Measurements from ENCODE around the gene SRP19. TPM values are rescaled to one million over a fixed set of nuclear protein-coding genes. Genes with fewer than 3 reads are reported as not detected.
A peak's percentile ranks its signal among the peaks of the same experiment; 100 is the strongest.
"Not testable (repeated sequence)": the region's sequence is repeated elsewhere in the genome, so short reads cannot be mapped to it uniquely, and the experiment has no call there.

The SRP19 gene
- total RNA-seq, 5 donors from 2014 or later (not counting 1 experiment from before 2014, with no cell fraction given): 34.6 to 44.9 (median 40.4) TPM

DNA sequence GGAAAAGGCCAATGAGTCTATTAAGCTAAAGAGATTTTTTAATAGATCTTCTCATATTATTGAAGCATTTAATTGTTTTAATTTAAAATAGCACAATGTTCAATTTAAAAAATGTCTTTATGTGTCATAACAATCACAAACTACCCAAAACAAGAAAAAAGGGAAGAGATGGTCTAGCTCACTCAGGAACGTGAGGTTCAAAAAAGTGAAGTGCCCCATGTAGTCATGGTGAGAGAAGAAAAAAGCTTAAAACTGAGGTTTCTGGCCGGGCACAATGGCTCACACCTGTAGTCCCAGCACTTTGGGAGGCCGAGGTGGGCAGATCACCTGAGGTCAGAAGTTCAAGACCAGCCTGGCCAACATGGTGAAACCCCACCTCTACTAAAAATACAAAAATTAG, 43.9 kb downstream of the SRP19 start:
- not testable (repeated sequence) for ATAC-seq (replicated peaks in 1 of 4); H3K9me3 Mint-ChIP-seq; H3K9me3 ChIP-seq; H3K27me3 ChIP-seq (replicated peaks in 1 of 2; ENCODE audit: control insufficient read depth in 2 of 2, extremely low read depth in 1 of 2, insufficient read depth in 2 of 2, low read length in 1 of 2); H3K4me3 Mint-ChIP-seq; H3K4me3 ChIP-seq (ENCODE audit: control insufficient read depth in 1 of 2, extremely low read depth in 1 of 2, low read length in 1 of 2); H3K27ac ChIP-seq (ENCODE audit: low read length); H3K4me1 ChIP-seq (ENCODE audit: control insufficient read depth in 1 of 2, extremely low read depth in 1 of 2, insufficient read depth in 2 of 2, low read length in 2 of 2); DNase-seq; H3K27me3 Mint-ChIP-seq
- H3K36me3 ChIP-seq (ENCODE audit: control insufficient read depth in 2 of 2, extremely low read depth in 1 of 2, insufficient read depth in 1 of 2, low read length in 1 of 2): peaks cover 0 to 37% of the 10 kb centered on the region in 2 donors
- Mint-ChIP-seq H3K27ac (peak overlapping the region in 1 of 2 donors; percentile 29), H3K36me3 (peaks cover 38% of the 10 kb centered on the region), H3K4me1 (peaks cover 11 to 34% (median 26%) of the 10 kb centered on the region in 3 donors)
- POLR2A ChIA-PET: interaction anchor here in 1 of 2 donors (0.9 kb wide), 1 partner anchor 72 kb away, joined by 4 read pairs; no protein-coding TSS in a partner anchor
- CTCF ChIA-PET: interaction anchor here in 1 of 2 donors (1.0 kb wide), 1 partner anchor 15 kb away, joined by 3 read pairs; no protein-coding TSS in a partner anchor
- 100% methylated on average over 1 of the region's 3 CpGs for WGBS (ENCODE audit: insufficient coverage)

DNA sequence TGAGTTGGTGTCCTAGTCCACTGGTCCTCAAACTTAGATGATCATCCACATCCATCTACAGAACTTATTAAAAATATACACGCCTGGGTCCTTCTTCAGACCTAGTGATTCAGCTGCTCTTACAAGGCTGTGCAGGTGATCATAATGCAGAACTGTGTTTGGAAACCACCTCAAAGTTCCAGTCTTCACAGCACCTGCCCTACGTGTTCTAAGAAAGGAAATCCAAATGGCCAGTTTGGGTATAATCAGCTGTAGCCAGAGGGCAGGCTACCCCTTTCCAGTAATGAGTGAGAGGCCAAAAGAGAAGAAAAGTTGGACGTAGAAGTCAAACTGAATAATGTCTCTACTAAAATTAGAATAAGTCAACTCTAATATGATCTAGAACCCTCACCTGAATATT, 45.5 kb downstream of the SRP19 start:
- H3K36me3 Mint-ChIP-seq: peaks cover 34% of the 10 kb centered on the region
- no peak for ATAC-seq (replicated peaks in 1 of 4)
- ChIA-PET CTCF (no interaction called here), POLR2A (no interaction called here)
- no peaks in the 10 kb centered on the region for H3K9me3 Mint-ChIP-seq
- Histone ChIP-seq H3K36me3 (ENCODE audit: control insufficient read depth in 2 of 2, extremely low read depth in 1 of 2, insufficient read depth in 1 of 2, low read length in 1 of 2) (peaks cover 0 to 36% of the 10 kb centered on the region in 2 donors), H3K9me3 (no peaks in the 10 kb centered on the region), H3K27ac (ENCODE audit: low read length) (no peak overlapping the region), H3K4me3 (ENCODE audit: control insufficient read depth in 1 of 2, extremely low read depth in 1 of 2, low read length in 1 of 2) (no peak overlapping the region), H3K27me3 (replicated peaks in 1 of 2; ENCODE audit: control insufficient read depth in 2 of 2, extremely low read depth in 1 of 2, insufficient read depth in 2 of 2, low read length in 1 of 2) (no peaks in the 10 kb centered on the region), H3K4me1 (ENCODE audit: control insufficient read depth in 1 of 2, extremely low read depth in 1 of 2, insufficient read depth in 2 of 2, low read length in 2 of 2) (no peaks in the 10 kb centered on the region)
- WGBS (ENCODE audit: insufficient coverage): 86% methylated on average over 1 of the region's 3 CpGs
- H3K4me1 Mint-ChIP-seq: peaks cover 23 to 42% (median 35%) of the 10 kb centered on the region in 3 donors
- H3K27me3 Mint-ChIP-seq: no peaks in the 10 kb centered on the region
- peak overlapping the region in 1 of 2 donors; percentile 62 for H3K27ac Mint-ChIP-seq
- DNase-seq: no peak
- no peak overlapping the region for H3K4me3 Mint-ChIP-seq

DNA sequence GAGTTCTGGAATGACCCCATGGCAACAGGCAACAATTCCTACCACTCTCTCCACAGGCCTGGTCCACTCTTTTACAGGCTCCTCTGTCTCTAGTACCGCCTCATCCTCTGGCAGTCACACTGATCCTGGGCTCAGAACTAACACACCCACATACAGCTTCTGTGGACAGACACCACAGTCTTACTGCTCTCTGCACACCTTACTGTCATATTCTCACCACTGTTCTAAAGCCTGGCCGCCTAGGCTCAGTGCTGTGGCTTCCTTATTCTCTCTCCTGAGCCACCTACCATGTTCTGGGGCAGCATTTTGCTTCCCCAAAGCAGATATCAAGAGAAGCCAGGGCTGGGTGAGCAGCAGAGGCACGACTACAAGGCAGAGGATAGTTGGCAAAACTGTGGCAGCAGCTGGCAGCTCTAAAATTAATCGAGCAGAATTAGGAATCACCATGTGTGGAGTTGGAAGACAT, 46.1 kb downstream of the SRP19 start:
- Histone ChIP-seq H3K4me1 (ENCODE audit: control insufficient read depth in 1 of 2, extremely low read depth in 1 of 2, insufficient read depth in 2 of 2, low read length in 2 of 2) (no peaks in the 10 kb centered on the region), H3K4me3 (ENCODE audit: control insufficient read depth in 1 of 2, extremely low read depth in 1 of 2, low read length in 1 of 2) (no peak overlapping the region), H3K27me3 (replicated peaks in 1 of 2; ENCODE audit: control insufficient read depth in 2 of 2, extremely low read depth in 1 of 2, insufficient read depth in 2 of 2, low read length in 1 of 2) (no peaks in the 10 kb centered on the region), H3K9me3 (no peaks in the 10 kb centered on the region), H3K36me3 (ENCODE audit: control insufficient read depth in 2 of 2, extremely low read depth in 1 of 2, insufficient read depth in 1 of 2, low read length in 1 of 2) (peaks cover 0 to 30% of the 10 kb centered on the region in 2 donors), H3K27ac (ENCODE audit: low read length) (no peak overlapping the region)
- Mint-ChIP-seq H3K36me3 (peaks cover 33% of the 10 kb centered on the region), H3K27ac (peak overlapping the region; percentile 13 to 62), H3K27me3 (no peaks in the 10 kb centered on the region), H3K4me3 (no peak overlapping the region), H3K9me3 (no peaks in the 10 kb centered on the region), H3K4me1 (peaks cover 23 to 47% (median 38%) of the 10 kb centered on the region in 3 donors)
- CTCF ChIA-PET: no interaction called here
- WGBS (ENCODE audit: insufficient coverage): 100% methylated on average over 1 of the region's 4 CpGs
- DNase-seq (no peak), ATAC-seq (replicated peaks in 1 of 4) (no peak)
- POLR2A ChIA-PET: no interaction called here

DNA sequence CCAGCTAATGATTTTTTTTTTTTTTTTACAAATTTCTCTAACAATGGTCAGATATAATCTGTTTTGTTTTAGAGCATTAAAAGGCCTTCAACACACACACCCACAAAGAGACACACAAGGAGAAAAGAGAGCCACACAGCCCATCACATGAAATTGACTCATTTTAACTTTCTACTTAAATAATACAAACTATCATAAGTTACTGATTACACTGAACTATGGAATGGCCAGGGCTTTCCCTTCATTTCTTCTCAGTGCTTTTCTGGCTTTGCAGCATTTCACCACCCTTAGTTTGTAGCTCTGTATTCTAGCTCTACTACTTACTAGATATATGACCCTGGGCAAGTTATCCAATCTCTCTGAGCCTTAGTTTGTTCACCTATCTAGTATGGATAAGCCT, 47.8 kb downstream of the SRP19 start:
- H3K27me3 Mint-ChIP-seq: no peaks in the 10 kb centered on the region
- Histone ChIP-seq H3K4me1 (ENCODE audit: control insufficient read depth in 1 of 2, extremely low read depth in 1 of 2, insufficient read depth in 2 of 2, low read length in 2 of 2) (no peaks in the 10 kb centered on the region), H3K36me3 (ENCODE audit: control insufficient read depth in 2 of 2, extremely low read depth in 1 of 2, insufficient read depth in 1 of 2, low read length in 1 of 2) (peaks cover 0 to 35% of the 10 kb centered on the region in 2 donors), H3K27me3 (replicated peaks in 1 of 2; ENCODE audit: control insufficient read depth in 2 of 2, extremely low read depth in 1 of 2, insufficient read depth in 2 of 2, low read length in 1 of 2) (no peaks in the 10 kb centered on the region), H3K9me3 (no peaks in the 10 kb centered on the region), H3K27ac (ENCODE audit: low read length) (no peak overlapping the region), H3K4me3 (ENCODE audit: control insufficient read depth in 1 of 2, extremely low read depth in 1 of 2, low read length in 1 of 2) (no peak overlapping the region)
- no peak overlapping the region for H3K4me3 Mint-ChIP-seq
- CTCF ChIA-PET: interaction anchor here in 1 of 2 donors (0.6 kb wide), 1 partner anchor 67 kb away, joined by 3 read pairs; no protein-coding TSS in a partner anchor
- POLR2A ChIA-PET: interaction anchor here (0.5 to 1.0 kb wide), 4 partner anchors 11 to 67 kb away, joined by 4 to 5 read pairs (median 4); no protein-coding TSS in a partner anchor
- DNase-seq (no peak), ATAC-seq (replicated peaks in 1 of 4) (no peak)
- no peak overlapping the region for H3K27ac Mint-ChIP-seq
- H3K9me3 Mint-ChIP-seq: no peaks in the 10 kb centered on the region
- H3K4me1 Mint-ChIP-seq: peaks cover 31 to 54% (median 44%) of the 10 kb centered on the region in 3 donors
- H3K36me3 Mint-ChIP-seq: peaks cover 35% of the 10 kb centered on the region

DNA sequence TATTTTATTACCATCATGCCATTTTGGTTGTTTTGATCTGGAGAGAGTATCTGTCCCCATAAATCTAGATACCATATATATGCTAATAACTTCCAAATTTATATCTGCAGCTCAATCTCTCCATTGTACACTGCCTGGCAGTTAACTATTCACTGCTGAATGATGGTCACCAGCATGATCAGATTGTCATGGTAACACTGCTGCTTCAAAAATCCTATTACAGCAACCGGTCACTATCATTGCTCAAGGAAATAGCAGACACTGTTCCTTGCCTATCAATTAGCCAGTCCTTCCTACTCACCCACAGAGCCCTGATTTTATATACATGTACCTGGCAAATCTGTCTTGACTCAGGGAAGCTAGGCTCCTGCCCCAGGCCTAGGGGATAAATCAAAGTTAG, 49.4 kb downstream of the SRP19 start:
- H3K4me1 Mint-ChIP-seq: peaks cover 43 to 60% (median 52%) of the 10 kb centered on the region in 3 donors
- Histone ChIP-seq H3K4me1 (ENCODE audit: control insufficient read depth in 1 of 2, extremely low read depth in 1 of 2, insufficient read depth in 2 of 2, low read length in 2 of 2) (peaks cover 0 to 2% of the 10 kb centered on the region in 2 experiments), H3K36me3 (ENCODE audit: control insufficient read depth in 2 of 2, extremely low read depth in 1 of 2, insufficient read depth in 1 of 2, low read length in 1 of 2) (peaks cover 0 to 41% of the 10 kb centered on the region in 2 donors), H3K27me3 (replicated peaks in 1 of 2; ENCODE audit: control insufficient read depth in 2 of 2, extremely low read depth in 1 of 2, insufficient read depth in 2 of 2, low read length in 1 of 2) (no peaks in the 10 kb centered on the region), H3K27ac (ENCODE audit: low read length) (no peak overlapping the region), H3K4me3 (ENCODE audit: control insufficient read depth in 1 of 2, extremely low read depth in 1 of 2, low read length in 1 of 2) (no peak overlapping the region), H3K9me3 (no peaks in the 10 kb centered on the region)
- POLR2A ChIA-PET: interaction anchor here in 1 of 2 donors (1.1 kb wide), 1 partner anchor 41 kb away, joined by 8 read pairs; no protein-coding TSS in a partner anchor
- CTCF ChIA-PET: interaction anchor here in 1 of 2 donors (1.2 kb wide), 1 partner anchor 10 kb away, joined by 4 read pairs; no protein-coding TSS in a partner anchor
- H3K9me3 Mint-ChIP-seq: no peaks in the 10 kb centered on the region
- no peaks in the 10 kb centered on the region for H3K27me3 Mint-ChIP-seq
- peaks cover 41% of the 10 kb centered on the region for H3K36me3 Mint-ChIP-seq
- ATAC-seq (replicated peaks in 1 of 4) (no peak), DNase-seq (no peak)
- no peak overlapping the region for H3K4me3 Mint-ChIP-seq
- 100% methylated on average over 1 of the region's 1 CpG for WGBS (ENCODE audit: insufficient coverage)
- H3K27ac Mint-ChIP-seq: no peak overlapping the region

DNA sequence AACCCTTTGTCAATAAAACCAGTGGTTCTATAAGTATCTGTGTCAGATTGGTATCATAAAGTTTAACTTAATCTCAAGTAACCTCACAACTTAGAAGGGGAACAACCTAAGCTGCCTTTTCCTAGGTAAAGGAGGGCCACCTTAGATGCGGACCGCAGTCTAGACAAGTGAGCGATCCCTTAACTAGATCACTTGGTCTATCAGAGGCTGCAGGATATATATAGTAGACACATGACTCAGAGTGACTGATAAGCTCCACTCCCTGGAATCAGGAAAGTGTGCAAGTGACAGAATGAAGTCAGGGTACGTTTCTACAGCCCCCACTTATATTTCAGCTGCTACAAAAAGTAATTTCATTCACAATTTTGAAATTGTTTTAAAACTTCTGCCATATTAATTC, 53.5 kb downstream of the SRP19 start:
- Mint-ChIP-seq H3K4me1 (peaks cover 72 to 80% (median 77%) of the 10 kb centered on the region in 3 donors), H3K4me3 (no peak overlapping the region), H3K27me3 (no peaks in the 10 kb centered on the region), H3K9me3 (no peaks in the 10 kb centered on the region), H3K36me3 (peaks cover 53% of the 10 kb centered on the region), H3K27ac (no peak overlapping the region)
- ATAC-seq (replicated peaks in 1 of 4) (no peak), DNase-seq (no peak)
- no peak overlapping the region for H3K27ac ChIP-seq (ENCODE audit: low read length)
- no peaks in the 10 kb centered on the region for H3K9me3 ChIP-seq
- ChIA-PET POLR2A (interaction anchor here in 1 of 2 donors (0.5 kb wide), 1 partner anchor 46 kb away, joined by 6 read pairs; no protein-coding TSS in a partner anchor), CTCF (interaction anchor here in 1 of 2 donors (1.8 kb wide), 1 partner anchor 66 kb away, joined by 5 read pairs; no protein-coding TSS in a partner anchor)
- H3K4me3 ChIP-seq (ENCODE audit: control insufficient read depth in 1 of 2, extremely low read depth in 1 of 2, low read length in 1 of 2): no peak overlapping the region
- WGBS (ENCODE audit: insufficient coverage): no CpG with 5 or more reads among the region's 4 CpGs
- no peaks in the 10 kb centered on the region for H3K27me3 ChIP-seq (replicated peaks in 1 of 2; ENCODE audit: control insufficient read depth in 2 of 2, extremely low read depth in 1 of 2, insufficient read depth in 2 of 2, low read length in 1 of 2)
- H3K36me3 ChIP-seq (ENCODE audit: control insufficient read depth in 2 of 2, extremely low read depth in 1 of 2, insufficient read depth in 1 of 2, low read length in 1 of 2): peaks cover 0 to 45% of the 10 kb centered on the region in 2 donors
- H3K4me1 ChIP-seq (ENCODE audit: control insufficient read depth in 1 of 2, extremely low read depth in 1 of 2, insufficient read depth in 2 of 2, low read length in 2 of 2): peaks cover 0 to 25% of the 10 kb centered on the region in 2 experiments
